Measurements from ENCODE around the gene SLC25A31. TPM values are rescaled to one million over a fixed set of nuclear protein-coding genes. Genes with fewer than 3 reads are reported as not detected.

The SLC25A31 gene
- total and polyA plus RNA-seq, 7 donors = not detected

- no peak for TF ChIP-seq CTCF (IDR thresholded peaks at IDR 0.05)
- no peak for TF ChIP-seq POLR2AphosphoS5 (IDR thresholded peaks at IDR 0.05)
- no peak for TF ChIP-seq EP300 (IDR thresholded peaks at IDR 0.05)
- TF ChIP-seq POLR2A (IDR thresholded peaks at IDR 0.05) = no peak
- 73 to 80% methylated on average over 3 of the region's 3 CpGs for WGBS, 2 donors
- intact Hi-C loops (cut with DNase I) = no loop called here
- no peaks in the 10 kb centered on the region for H3K36me3 ChIP-seq
- H3K27ac ChIP-seq = no peak overlapping the region
- no peaks in the 10 kb centered on the region for H3K27me3 ChIP-seq
- H3K4me1 ChIP-seq = peaks cover 0 to 7% (median 0%) of the 10 kb centered on the region in 4 donors
- no peaks in the 10 kb centered on the region for H3K9me3 ChIP-seq
- DNase-seq = no peak
- no peak overlapping the region for H3K4me3 ChIP-seq
Measured at GRCh38 chr4:127777487-127777886, 47.3 kb downstream of the SLC25A31 start.

- no peak for DNase-seq
- H3K4me3 ChIP-seq = no peak overlapping the region
- no peaks in the 10 kb centered on the region for H3K27me3 ChIP-seq
- 15 to 58% methylated on average over 2 of the region's 2 CpGs for WGBS, 2 donors
- H3K4me1 ChIP-seq = peaks cover 0 to 7% (median 0%) of the 10 kb centered on the region in 4 donors
- no peaks in the 10 kb centered on the region for H3K36me3 ChIP-seq
- H3K9me3 ChIP-seq = no peaks in the 10 kb centered on the region
- TF ChIP-seq POLR2AphosphoS5 (IDR thresholded peaks at IDR 0.05) = no peak
- no peak for TF ChIP-seq EP300 (IDR thresholded peaks at IDR 0.05)
- no peak overlapping the region for H3K27ac ChIP-seq
- intact Hi-C loops (cut with DNase I) = no loop called here
Measured at GRCh38 chr4:127778102-127778501, 47.9 kb downstream of the SLC25A31 start.

- Histone ChIP-seq H3K27me3 (no peaks in the 10 kb centered on the region), H3K4me3 (no peak overlapping the region), H3K36me3 (no peaks in the 10 kb centered on the region), H3K4me1 (peaks cover 0 to 23% (median 8%) of the 10 kb centered on the region in 4 donors), H3K27ac (no peak overlapping the region), H3K9me3 (no peaks in the 10 kb centered on the region)
- intact Hi-C loops (cut with DNase I) = loop anchor here (5.0 kb wide), 3 partner anchors 102 to 282 kb away; partner anchors contain the start of genes INTU, LARP1B and PLK4
- DNase-seq = no peak
- WGBS, 2 donors = 96 to 97% methylated on average over 12 of the region's 12 CpGs
- TF ChIP-seq CTCF (IDR thresholded peaks at IDR 0.05) (no peak), EP300 (IDR thresholded peaks at IDR 0.05) (no peak), POLR2A (IDR thresholded peaks at IDR 0.05) (no peak), POLR2AphosphoS5 (IDR thresholded peaks at IDR 0.05) (no peak)
Measured at GRCh38 chr4:127780598-127780997, 50.4 kb downstream of the SLC25A31 start.

- WGBS, 2 donors = 7 to 13% methylated on average over 43 of the region's 43 CpGs
- Histone ChIP-seq H3K27ac (peak overlapping the region; percentile 81 to 89 (median 86)), H3K9me3 (no peaks in the 10 kb centered on the region), H3K4me1 (peaks cover 0 to 23% (median 8%) of the 10 kb centered on the region in 4 donors), H3K27me3 (no peaks in the 10 kb centered on the region), H3K36me3 (no peaks in the 10 kb centered on the region), H3K4me3 (peak overlapping the region; percentile 55 to 73 (median 66))
- intact Hi-C loops (cut with DNase I) = loop anchor here (2.0 to 5.0 kb wide), 4 partner anchors 101 to 281 kb away; partner anchors contain the start of genes ABHD18, INTU, LARP1B and MFSD8
- peak; percentile 77 for DNase-seq
- peak in 1 of 4 donors; percentile 14 for TF ChIP-seq POLR2AphosphoS5 (IDR thresholded peaks at IDR 0.05)
- TF ChIP-seq EP300 (IDR thresholded peaks at IDR 0.05) = no peak
- no peak for TF ChIP-seq CTCF (IDR thresholded peaks at IDR 0.05)
Measured at GRCh38 chr4:127781300-127782024, 51.3 kb downstream of the SLC25A31 start.

- Histone ChIP-seq H3K36me3 (no peaks in the 10 kb centered on the region), H3K4me1 (peaks cover 0 to 23% (median 8%) of the 10 kb centered on the region in 4 donors), H3K9me3 (no peaks in the 10 kb centered on the region), H3K27ac (peak overlapping the region; percentile 81 to 89 (median 86)), H3K27me3 (no peaks in the 10 kb centered on the region), H3K4me3 (peak overlapping the region; percentile 55 to 73 (median 66))
- DNase-seq = no peak
- WGBS, 2 donors = 0 to 1% methylated on average over 30 of the region's 30 CpGs
- TF ChIP-seq POLR2A (IDR thresholded peaks at IDR 0.05) (no peak), CTCF (IDR thresholded peaks at IDR 0.05) (no peak), POLR2AphosphoS5 (IDR thresholded peaks at IDR 0.05) (no peak), EP300 (IDR thresholded peaks at IDR 0.05) (no peak)
- intact Hi-C loops (cut with DNase I) = loop anchor here (2.0 to 5.0 kb wide), 4 partner anchors 100 to 280 kb away; partner anchors contain the start of genes ABHD18, INTU, LARP1B and MFSD8
Measured at GRCh38 chr4:127782025-127782274, 51.8 kb downstream of the SLC25A31 start.

Data from sigmoid colon (tissue), 7 donors.